ENCODE measurements around the gene TRIM2. TPM values are rescaled to one million over a fixed set of nuclear protein-coding genes. Genes with fewer than 3 reads are reported as not detected.

The TRIM2 gene
- total and polyA plus RNA-seq, 4 donors: 3.4 to 15.5 (median 8.9) TPM

DNA sequence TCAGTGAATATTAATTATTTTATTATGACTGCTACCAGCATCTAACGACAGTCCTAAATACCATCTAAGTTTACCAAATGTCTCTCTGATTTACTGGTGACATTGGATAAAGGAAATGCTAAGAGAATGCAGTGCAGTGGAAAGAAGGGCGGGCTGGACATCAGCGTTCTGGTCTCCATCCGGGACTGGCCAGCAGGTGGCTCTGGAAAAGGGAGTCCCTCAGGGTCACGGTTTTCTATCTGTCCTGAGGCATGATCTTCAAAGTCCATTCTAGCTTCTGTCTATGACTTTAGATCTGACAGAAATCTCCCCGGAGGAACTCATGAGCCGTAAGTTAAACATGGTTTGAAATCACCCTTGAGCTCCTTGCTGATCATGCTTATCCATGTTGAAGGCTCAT is 3.3 kb downstream of the TRIM2 start:
- 21% methylated on average over 7 of the region's 7 CpGs for WGBS
- Histone ChIP-seq H3K9me3 (ENCODE audit: control insufficient read depth in 4 of 4, low read length in 3 of 4) (no peaks in the 10 kb centered on the region), H3K36me3 (ENCODE audit: control insufficient read depth in 4 of 4, insufficient read depth in 3 of 4, low read depth in 1 of 4, low read length in 3 of 4) (no peaks in the 10 kb centered on the region), H3K27me3 (ENCODE audit: control insufficient read depth in 4 of 4, insufficient read depth in 4 of 4, low read length in 3 of 4) (no peaks in the 10 kb centered on the region), H3K4me1 (ENCODE audit: control insufficient read depth in 4 of 4, insufficient read depth in 4 of 4, low read length in 3 of 4) (peaks cover 0 to 6% (median 1%) of the 10 kb centered on the region in 4 donors), H3K4me3 (ENCODE audit: low read depth in 1 of 3, low read length in 3 of 3) (no peak overlapping the region), H3K27ac (ENCODE audit: low read depth in 1 of 2, low read length in 2 of 2) (no peak overlapping the region), H3K9ac (ENCODE audit: low read depth in 1 of 2, low read length in 2 of 2) (no peak overlapping the region)
- no peak for DNase-seq (ENCODE audit: low spot score)
- TF ChIP-seq SP1 (IDR thresholded peaks at IDR 0.05) (no peak), NR2F2 (IDR thresholded peaks at IDR 0.05) (no peak), YY1 (IDR thresholded peaks at IDR 0.05) (no peak), TAF1 (conservative IDR thresholded peaks at IDR 0.05) (no peak), EGR1 (IDR thresholded peaks at IDR 0.05; ENCODE audit: low read depth in 2 of 2) (no peak), RAD21 (IDR thresholded peaks at IDR 0.05) (peak; percentile 84 to 86), HNF4G (IDR thresholded peaks at IDR 0.05) (no peak), FOXA2 (IDR thresholded peaks at IDR 0.05) (no peak), RXRA (IDR thresholded peaks at IDR 0.05) (peak; percentile 22 to 43), JUND (IDR thresholded peaks at IDR 0.05) (no peak), GABPA (IDR thresholded peaks at IDR 0.05 in 1 of 2, conservative IDR thresholded peaks at IDR 0.05 in 1 of 2) (no peak), FOXA1 (IDR thresholded peaks at IDR 0.05) (no peak), HNF4A (conservative IDR thresholded peaks at IDR 0.05) (peak in 1 of 2 donors; percentile 37)
- TF ChIP-seq, protein P1, sequence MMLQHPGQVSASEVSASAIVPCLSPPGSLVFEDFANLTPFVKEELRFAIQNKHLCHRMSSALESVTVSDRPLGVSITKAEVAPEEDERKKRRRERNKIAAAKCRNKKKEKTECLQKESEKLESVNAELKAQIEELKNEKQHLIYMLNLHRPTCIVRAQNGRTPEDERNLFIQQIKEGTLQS (IDR thresholded peaks at IDR 0.05): no peak
- TF ChIP-seq, protein P2, sequence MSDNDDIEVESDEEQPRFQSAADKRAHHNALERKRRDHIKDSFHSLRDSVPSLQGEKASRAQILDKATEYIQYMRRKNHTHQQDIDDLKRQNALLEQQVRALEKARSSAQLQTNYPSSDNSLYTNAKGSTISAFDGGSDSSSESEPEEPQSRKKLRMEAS (IDR thresholded peaks at IDR 0.05): no peak
- TF ChIP-seq, protein P3, sequence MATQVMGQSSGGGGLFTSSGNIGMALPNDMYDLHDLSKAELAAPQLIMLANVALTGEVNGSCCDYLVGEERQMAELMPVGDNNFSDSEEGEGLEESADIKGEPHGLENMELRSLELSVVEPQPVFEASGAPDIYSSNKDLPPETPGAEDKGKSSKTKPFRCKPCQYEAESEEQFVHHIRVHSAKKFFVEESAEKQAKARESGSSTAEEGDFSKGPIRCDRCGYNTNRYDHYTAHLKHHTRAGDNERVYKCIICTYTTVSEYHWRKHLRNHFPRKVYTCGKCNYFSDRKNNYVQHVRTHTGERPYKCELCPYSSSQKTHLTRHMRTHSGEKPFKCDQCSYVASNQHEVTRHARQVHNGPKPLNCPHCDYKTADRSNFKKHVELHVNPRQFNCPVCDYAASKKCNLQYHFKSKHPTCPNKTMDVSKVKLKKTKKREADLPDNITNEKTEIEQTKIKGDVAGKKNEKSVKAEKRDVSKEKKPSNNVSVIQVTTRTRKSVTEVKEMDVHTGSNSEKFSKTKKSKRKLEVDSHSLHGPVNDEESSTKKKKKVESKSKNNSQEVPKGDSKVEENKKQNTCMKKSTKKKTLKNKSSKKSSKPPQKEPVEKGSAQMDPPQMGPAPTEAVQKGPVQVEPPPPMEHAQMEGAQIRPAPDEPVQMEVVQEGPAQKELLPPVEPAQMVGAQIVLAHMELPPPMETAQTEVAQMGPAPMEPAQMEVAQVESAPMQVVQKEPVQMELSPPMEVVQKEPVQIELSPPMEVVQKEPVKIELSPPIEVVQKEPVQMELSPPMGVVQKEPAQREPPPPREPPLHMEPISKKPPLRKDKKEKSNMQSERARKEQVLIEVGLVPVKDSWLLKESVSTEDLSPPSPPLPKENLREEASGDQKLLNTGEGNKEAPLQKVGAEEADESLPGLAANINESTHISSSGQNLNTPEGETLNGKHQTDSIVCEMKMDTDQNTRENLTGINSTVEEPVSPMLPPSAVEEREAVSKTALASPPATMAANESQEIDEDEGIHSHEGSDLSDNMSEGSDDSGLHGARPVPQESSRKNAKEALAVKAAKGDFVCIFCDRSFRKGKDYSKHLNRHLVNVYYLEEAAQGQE (IDR thresholded peaks at IDR 0.05): no peak
- TF ChIP-seq, protein P4, sequence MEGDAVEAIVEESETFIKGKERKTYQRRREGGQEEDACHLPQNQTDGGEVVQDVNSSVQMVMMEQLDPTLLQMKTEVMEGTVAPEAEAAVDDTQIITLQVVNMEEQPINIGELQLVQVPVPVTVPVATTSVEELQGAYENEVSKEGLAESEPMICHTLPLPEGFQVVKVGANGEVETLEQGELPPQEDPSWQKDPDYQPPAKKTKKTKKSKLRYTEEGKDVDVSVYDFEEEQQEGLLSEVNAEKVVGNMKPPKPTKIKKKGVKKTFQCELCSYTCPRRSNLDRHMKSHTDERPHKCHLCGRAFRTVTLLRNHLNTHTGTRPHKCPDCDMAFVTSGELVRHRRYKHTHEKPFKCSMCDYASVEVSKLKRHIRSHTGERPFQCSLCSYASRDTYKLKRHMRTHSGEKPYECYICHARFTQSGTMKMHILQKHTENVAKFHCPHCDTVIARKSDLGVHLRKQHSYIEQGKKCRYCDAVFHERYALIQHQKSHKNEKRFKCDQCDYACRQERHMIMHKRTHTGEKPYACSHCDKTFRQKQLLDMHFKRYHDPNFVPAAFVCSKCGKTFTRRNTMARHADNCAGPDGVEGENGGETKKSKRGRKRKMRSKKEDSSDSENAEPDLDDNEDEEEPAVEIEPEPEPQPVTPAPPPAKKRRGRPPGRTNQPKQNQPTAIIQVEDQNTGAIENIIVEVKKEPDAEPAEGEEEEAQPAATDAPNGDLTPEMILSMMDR (IDR thresholded peaks at IDR 0.05; ENCODE audit: low read depth, low read length, missing input control): peak; percentile 72
- TF ChIP-seq, protein P5, sequence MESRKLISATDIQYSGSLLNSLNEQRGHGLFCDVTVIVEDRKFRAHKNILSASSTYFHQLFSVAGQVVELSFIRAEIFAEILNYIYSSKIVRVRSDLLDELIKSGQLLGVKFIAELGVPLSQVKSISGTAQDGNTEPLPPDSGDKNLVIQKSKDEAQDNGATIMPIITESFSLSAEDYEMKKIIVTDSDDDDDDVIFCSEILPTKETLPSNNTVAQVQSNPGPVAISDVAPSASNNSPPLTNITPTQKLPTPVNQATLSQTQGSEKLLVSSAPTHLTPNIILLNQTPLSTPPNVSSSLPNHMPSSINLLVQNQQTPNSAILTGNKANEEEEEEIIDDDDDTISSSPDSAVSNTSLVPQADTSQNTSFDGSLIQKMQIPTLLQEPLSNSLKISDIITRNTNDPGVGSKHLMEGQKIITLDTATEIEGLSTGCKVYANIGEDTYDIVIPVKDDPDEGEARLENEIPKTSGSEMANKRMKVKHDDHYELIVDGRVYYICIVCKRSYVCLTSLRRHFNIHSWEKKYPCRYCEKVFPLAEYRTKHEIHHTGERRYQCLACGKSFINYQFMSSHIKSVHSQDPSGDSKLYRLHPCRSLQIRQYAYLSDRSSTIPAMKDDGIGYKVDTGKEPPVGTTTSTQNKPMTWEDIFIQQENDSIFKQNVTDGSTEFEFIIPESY (IDR thresholded peaks at IDR 0.05): no peak

Measured in liver (tissue), 9 donors.